Liver (tissue), 9 donors: ENCODE measurements around the gene OSBPL1A. TPM values are rescaled to one million over a fixed set of nuclear protein-coding genes. Genes with fewer than 3 reads are reported as not detected.

ENCODE experiments used
- DNase-seq: peaks from one replicate; pipeline ENCODE4 v3.0.0-alpha.2; 2017; ENCODE audit warnings: low spot score
- H3K27ac ChIP-seq, 2 donors: one replicate each; pipeline ENCODE4 v1.7.0; 2013; ENCODE audit warnings: inconsistent platforms in 2 of 2, low read length in 2 of 2, control low read depth in 1 of 2, low read depth in 1 of 2, mild to moderate bottlenecking in 1 of 2
- H3K27me3 ChIP-seq, 4 donors: one replicate each; pipeline versions ENCODE4 v1.6.1 to v1.7.0; 2013; ENCODE audit warnings: low read length in 3 of 4, inconsistent platforms in 1 of 4, mild to moderate bottlenecking in 1 of 4, moderate library complexity in 1 of 4; ENCODE audit not compliant: control insufficient read depth in 4 of 4, insufficient read depth in 4 of 4
- H3K36me3 ChIP-seq, 4 donors: one replicate each; pipeline versions ENCODE4 v1.6.1 to v1.7.0; 2013; ENCODE audit warnings: low read length in 3 of 4, mild to moderate bottlenecking in 3 of 4, low read depth in 1 of 4, moderate library complexity in 1 of 4; ENCODE audit not compliant: control insufficient read depth in 4 of 4, insufficient read depth in 3 of 4
- H3K4me1 ChIP-seq, 4 donors: one replicate each; pipeline versions ENCODE4 v1.6.1 to v1.7.0; 2013; ENCODE audit warnings: low read length in 3 of 4, mild to moderate bottlenecking in 3 of 4, moderate library complexity in 1 of 4; ENCODE audit not compliant: control insufficient read depth in 4 of 4, insufficient read depth in 4 of 4
- H3K4me3 ChIP-seq, 3 donors: one replicate each; pipeline versions ENCODE4 v1.6.1 to v1.7.0; 2013; ENCODE audit warnings: low read length in 3 of 3, control low read depth in 1 of 3, low read depth in 1 of 3, mild to moderate bottlenecking in 1 of 3
- H3K9ac ChIP-seq, 2 donors: one replicate each; pipeline ENCODE4 v1.7.0; 2013; ENCODE audit warnings: low read length in 2 of 2, mild to moderate bottlenecking in 2 of 2, moderate library complexity in 2 of 2, control low read depth in 1 of 2, low read depth in 1 of 2
- H3K9me3 ChIP-seq, 4 donors: one replicate each; pipeline versions ENCODE4 v1.6.1 to v1.7.0; 2013; ENCODE audit warnings: low read length in 3 of 4; ENCODE audit not compliant: control insufficient read depth in 4 of 4
- ATF3 ChIP-seq: IDR thresholded peaks from 2 replicates; pipeline ENCODE4 v1.6.1; 2016; ENCODE audit warnings: antibody characterized with exemption
- CTCF ChIP-seq: fragments of 150-350 bp; IDR thresholded peaks from 2 replicates; pipeline ENCODE4 v1.5.1; 2017; ENCODE audit warnings: improper control_type of control experiment, low read depth, low read length; ENCODE audit not compliant: missing input control
- EGR1 ChIP-seq, 2 donors: IDR thresholded peaks; 2 replicates each; pipeline ENCODE4 v1.6.1; 2016 to 2018; ENCODE audit warnings: antibody characterized with exemption in 2 of 2, low read depth in 2 of 2
- FOXA1 ChIP-seq: IDR thresholded peaks from 2 replicates; pipeline ENCODE4 v1.6.1; 2016; ENCODE audit warnings: antibody characterized with exemption
- FOXA2 ChIP-seq: IDR thresholded peaks from 2 replicates; pipeline ENCODE4 v1.6.1; 2016; ENCODE audit warnings: antibody characterized with exemption
- GABPA ChIP-seq, 2 donors: IDR thresholded peaks in 1 of 2; conservative IDR thresholded peaks in 1 of 2; 2 replicates each; pipeline ENCODE4 v1.6.1; 2016; ENCODE audit warnings: antibody characterized with exemption in 2 of 2, mild to moderate bottlenecking in 1 of 2, moderate library complexity in 1 of 2
- HNF4A ChIP-seq, 2 donors: conservative IDR thresholded peaks; 2 replicates each; pipeline ENCODE4 v1.6.1; 2016; ENCODE audit warnings: antibody characterized with exemption in 2 of 2, mild to moderate bottlenecking in 2 of 2
- HNF4G ChIP-seq: IDR thresholded peaks from 2 replicates; pipeline ENCODE4 v1.6.1; 2016; ENCODE audit warnings: antibody characterized with exemption
- JUND ChIP-seq, 2 donors: IDR thresholded peaks; 2 replicates each; pipeline ENCODE4 v1.6.1; 2016; ENCODE audit warnings: antibody characterized with exemption in 2 of 2
- MAX ChIP-seq: IDR thresholded peaks from 2 replicates; pipeline ENCODE4 v1.6.1; 2016; ENCODE audit warnings: antibody characterized with exemption
- NR2F2 ChIP-seq: IDR thresholded peaks from 2 replicates; pipeline ENCODE4 v1.6.1; 2016; ENCODE audit warnings: antibody characterized with exemption
- RAD21 ChIP-seq, 2 donors: IDR thresholded peaks; 2 replicates each; pipeline ENCODE4 v1.6.1; 2016; ENCODE audit warnings: antibody characterized with exemption in 2 of 2, mild to moderate bottlenecking in 2 of 2
- REST ChIP-seq: IDR thresholded peaks from 2 replicates; pipeline ENCODE4 v1.6.1; 2016; ENCODE audit warnings: antibody characterized with exemption, mild to moderate bottlenecking
- RXRA ChIP-seq, 2 donors: IDR thresholded peaks; 2 replicates each; pipeline ENCODE4 v1.6.1; 2017 to 2018; ENCODE audit warnings: antibody characterized with exemption in 2 of 2, mild to moderate bottlenecking in 1 of 2
- SP1 ChIP-seq: IDR thresholded peaks from 2 replicates; pipeline ENCODE4 v1.6.1; 2018; ENCODE audit warnings: antibody characterized with exemption, mild to moderate bottlenecking
- TAF1 ChIP-seq: conservative IDR thresholded peaks from 2 replicates; pipeline ENCODE4 v1.6.1; 2016; ENCODE audit warnings: antibody characterized with exemption, mild to moderate bottlenecking
- YY1 ChIP-seq: IDR thresholded peaks from 2 replicates; pipeline ENCODE4 v1.6.1; 2016; ENCODE audit warnings: antibody characterized with exemption, mild to moderate bottlenecking
- ZBTB33 ChIP-seq: IDR thresholded peaks from 2 replicates; pipeline ENCODE4 v1.6.1; 2016; ENCODE audit warnings: antibody characterized with exemption
- WGBS: extraction: QIAGEN DNeasy Blood & Tissue Kit; methylation state at CpG from one replicate; pipeline ENCODE4 v1.1.7; 2013; 5-methylcytosine and 5-hydroxymethylcytosine counted together
- polyA plus RNA-seq, 2 donors: library from polyadenylated mRNA; stranded (reverse) in 1 of 2; unstranded in 1 of 2; fragments of 200-250 nt in 1 of 2; fragments of >200 nt in 1 of 2; fragmentation: Nextera tagmentation in 1 of 2; extraction: Ambion mirVana in 1 of 2; gene quantifications; one replicate each; pipeline versions ENCODE4 v1.2.1 to v1.2.3, GENCODE V29; 2013 to 2015
- total RNA-seq, 2 donors: library from RNA; depleted of rRNA; stranded (reverse); fragments of >200 nt; gene quantifications; one replicate each; pipeline ENCODE4 v1.2.3, GENCODE V29; 2014
- donor health status: healthy.
- donor health status: healthy.
- donor health status: healthy.
- donor health status: healthy.
- donor health status: healthy.

OSBPL1A gene
- total and polyA plus RNA-seq, 4 donors = 5.4 to 12.6 (median 8.9) TPM

- no peak for TF ChIP-seq GABPA (IDR thresholded peaks at IDR 0.05 in 1 of 2, conservative IDR thresholded peaks at IDR 0.05 in 1 of 2)
- TF ChIP-seq FOXA2 = no peak
- TF ChIP-seq MAX = no peak
- TF ChIP-seq FOXA1 = no peak
- no peak for TF ChIP-seq SP1
- TF ChIP-seq ATF3 = no peak
- no peak for TF ChIP-seq REST
- no peak for TF ChIP-seq EGR1 (IDR thresholded peaks at IDR 0.05; ENCODE audit: low read depth in 2 of 2)
- TF ChIP-seq RXRA (IDR thresholded peaks at IDR 0.05) = no peak
- TF ChIP-seq ZBTB33 = no peak
- TF ChIP-seq CTCF = no peak
- TF ChIP-seq YY1 = no peak
- no peak for TF ChIP-seq HNF4A (conservative IDR thresholded peaks at IDR 0.05)
- TF ChIP-seq JUND (IDR thresholded peaks at IDR 0.05) = no peak
- no peak for TF ChIP-seq TAF1
- TF ChIP-seq NR2F2 = no peak
- TF ChIP-seq RAD21 (IDR thresholded peaks at IDR 0.05) = no peak
- TF ChIP-seq HNF4G = no peak
- Histone ChIP-seq H3K9me3 (no peaks in the 10 kb centered on the region), H3K27me3 (no peaks in the 10 kb centered on the region), H3K4me1 (no peaks in the 10 kb centered on the region), H3K27ac (no peak overlapping the region), H3K9ac (no peak overlapping the region), H3K4me3 (no peak overlapping the region), H3K36me3 (no peaks in the 10 kb centered on the region)
- no peak for DNase-seq
- 75% methylated on average over 5 of the region's 5 CpGs for WGBS
Measured at GRCh38 chr18:24319757-24320156, 77.9 kb downstream of the OSBPL1A start.

- DNase-seq = no peak
- Histone ChIP-seq H3K27ac (no peak overlapping the region), H3K4me1 (no peaks in the 10 kb centered on the region), H3K9me3 (no peaks in the 10 kb centered on the region), H3K36me3 (no peaks in the 10 kb centered on the region), H3K4me3 (no peak overlapping the region), H3K27me3 (no peaks in the 10 kb centered on the region), H3K9ac (no peak overlapping the region)
- TF ChIP-seq JUND (IDR thresholded peaks at IDR 0.05) = no peak
- TF ChIP-seq YY1 = no peak
- no peak for TF ChIP-seq ZBTB33
- no peak for TF ChIP-seq REST
- no peak for TF ChIP-seq HNF4G
- no peak for TF ChIP-seq GABPA (IDR thresholded peaks at IDR 0.05 in 1 of 2, conservative IDR thresholded peaks at IDR 0.05 in 1 of 2)
- no peak for TF ChIP-seq FOXA1
- no peak for TF ChIP-seq TAF1
- TF ChIP-seq SP1 = no peak
- TF ChIP-seq MAX = no peak
Measured at GRCh38 chr18:24317370-24317769, 80.3 kb downstream of the OSBPL1A start.
